IMR-90 (cell line): Measurements from ENCODE around the gene DBT. TPM values are rescaled to one million over a fixed set of nuclear protein-coding genes. Genes with fewer than 3 reads are reported as not detected.

Experiments
- ATAC-seq: fragments of 200-7000 bp; cut with Tn5 transposase; 2 replicates; pipeline ENCODE4 v1.9.1; 2020; ENCODE audit warnings: low read depth, mild to moderate bottlenecking, moderate library complexity
- BruUV-seq: library from RNA; stranded (reverse); fragments of 400-500 nt; replicated peaks from 2 replicates; lab custom pipeline; 2021; lab: Mats Ljungman, UMichigan
- CTCF ChIA-PET: fragments of 300-600 bp; formaldehyde crosslinking; extraction: SDS; loops from one replicate; lab custom pipeline; 2021; ENCODE audit warnings: antibody characterized with exemption; lab: Yijun Ruan, JAX
- POLR2A ChIA-PET: fragments of 300-600 bp; sonication (Branson Sonifier 250); formaldehyde crosslinking; loops from one replicate; lab custom pipeline; 2022; ENCODE audit warnings: antibody characterized with exemption; ENCODE audit not compliant: unreplicated experiment; lab: Charles Lee
- DNase-seq: peaks from one replicate; pipeline ENCODE4 v3.0.0; 2013
- H2AFZ ChIP-seq: replicated peaks from 2 replicates; pipeline ENCODE3; 2013; ENCODE audit warnings: low read length, mild to moderate bottlenecking; ENCODE audit not compliant: poor library complexity
- H2AK5ac ChIP-seq: 2 replicates; pipeline ENCODE4 v1.6.1; 2013; ENCODE audit warnings: low read depth, low read length, inconsistent platforms
- H2AK9ac ChIP-seq: replicated peaks from 2 replicates; pipeline ENCODE3; 2013; ENCODE audit warnings: mild to moderate bottlenecking, low read depth, low read length, moderate library complexity; ENCODE audit not compliant: poor library complexity
- H2BK120ac ChIP-seq: 2 replicates; pipeline ENCODE4 v1.6.1; 2013; ENCODE audit warnings: low read depth, low read length, inconsistent platforms
- H2BK15ac ChIP-seq: 3 replicates; pipeline ENCODE4 v1.6.1; 2013; ENCODE audit warnings: low read depth, low read length, inconsistent platforms
- H2BK20ac ChIP-seq: 2 replicates; pipeline ENCODE4 v1.6.1; 2013; ENCODE audit warnings: low read depth, mild to moderate bottlenecking, inconsistent platforms, low read length, moderate library complexity
- H2BK5ac ChIP-seq: 2 replicates; pipeline ENCODE4 v1.6.1; 2013; ENCODE audit warnings: mild to moderate bottlenecking, low read depth, low read length, inconsistent platforms; ENCODE audit not compliant: poor library complexity, severe bottlenecking
- H3K14ac ChIP-seq: replicated peaks from 2 replicates; pipeline ENCODE4 v1.6.1; 2013; ENCODE audit warnings: low read depth, low read length, inconsistent platforms
- H3K18ac ChIP-seq: 2 replicates; pipeline ENCODE4 v1.6.1; 2013; ENCODE audit warnings: low read depth, low read length, control low read depth
- H3K23ac ChIP-seq: 2 replicates; pipeline ENCODE4 v1.6.1; 2013; ENCODE audit warnings: low read depth, low read length, inconsistent platforms
- H3K27ac ChIP-seq: 2 replicates; pipeline ENCODE4 v1.5.1; 2013; ENCODE audit warnings: mild to moderate bottlenecking, control low read depth, low read length; ENCODE audit not compliant: insufficient read depth
- H3K27me3 ChIP-seq: 2 replicates; pipeline ENCODE4 v1.6.1; 2013; ENCODE audit warnings: low read length; ENCODE audit not compliant: control insufficient read depth, insufficient read depth
- H3K36me3 ChIP-seq: 2 replicates; pipeline ENCODE4 v1.6.1; 2013; ENCODE audit warnings: low read length, mixed read lengths; ENCODE audit not compliant: control insufficient read depth, insufficient read depth
- H3K4ac ChIP-seq: 2 replicates; pipeline ENCODE4 v1.6.1; 2013; ENCODE audit warnings: low read depth, low read length, inconsistent platforms
- H3K4me1 ChIP-seq: 2 replicates; pipeline ENCODE4 v1.6.1; 2013; ENCODE audit warnings: low read length, mixed read lengths; ENCODE audit not compliant: control insufficient read depth, insufficient read depth
- H3K4me2 ChIP-seq: 2 replicates; pipeline ENCODE4 v1.6.1; 2013; ENCODE audit warnings: low read depth, mild to moderate bottlenecking, control low read depth, low read length, moderate library complexity
- H3K4me3 ChIP-seq: 2 replicates; pipeline ENCODE4 v1.5.1; 2013; ENCODE audit warnings: low read depth, mild to moderate bottlenecking, control low read depth, low read length, moderate library complexity; ENCODE audit not compliant: insufficient read depth
- H3K56ac ChIP-seq: 2 replicates; pipeline ENCODE4 v1.6.1; 2013; ENCODE audit warnings: low read length, inconsistent platforms; ENCODE audit not compliant: insufficient read depth; ENCODE audit errors: extremely low read depth
- H3K79me1 ChIP-seq, 2 experiments: 2 replicates each; pipeline ENCODE4 v1.6.1; 2013; ENCODE audit warnings: low read length in 2 of 2, inconsistent platforms in 1 of 2, low read depth in 1 of 2
- H3K9ac ChIP-seq: 2 replicates; pipeline ENCODE4 v1.6.1; 2013; ENCODE audit warnings: low read depth, low read length, control low read depth
- H3K9me1 ChIP-seq: 2 replicates; pipeline ENCODE4 v1.6.1; 2013; ENCODE audit warnings: low read length, inconsistent platforms; ENCODE audit not compliant: insufficient read depth
- H3K9me3 ChIP-seq: 2 replicates; pipeline ENCODE4 v1.6.1; 2013; ENCODE audit warnings: low read length; ENCODE audit not compliant: control insufficient read depth, insufficient read depth
- H4K20me1 ChIP-seq: 2 replicates; pipeline ENCODE4 v1.6.1; 2013; ENCODE audit warnings: low read length, inconsistent platforms; ENCODE audit not compliant: insufficient read depth
- H4K5ac ChIP-seq: 2 replicates; pipeline ENCODE4 v1.6.1; 2013; ENCODE audit warnings: mild to moderate bottlenecking, low read depth, low read length, control low read depth
- H4K8ac ChIP-seq, 2 experiments: 2 replicates each; pipeline ENCODE4 v1.6.1; 2013; ENCODE audit warnings: low read depth in 2 of 2, low read length in 2 of 2, control low read depth in 1 of 2, inconsistent platforms in 1 of 2
- H4K91ac ChIP-seq: 2 replicates; pipeline ENCODE4 v1.6.1; 2013; ENCODE audit warnings: low read depth, low read length, inconsistent platforms; ENCODE audit not compliant: insufficient read depth
- BHLHE40 ChIP-seq: fragments of 150-350 bp; IDR thresholded peaks from 2 replicates; pipeline ENCODE4 v1.6.1; 2016; ENCODE audit warnings: mild to moderate bottlenecking, low read depth, low read length
- CEBPB ChIP-seq: IDR thresholded peaks from 2 replicates; pipeline ENCODE4 v1.6.1; 2012; ENCODE audit warnings: low read depth, low read length, improper control_type of control experiment
- CHD1 ChIP-seq: IDR thresholded peaks from 2 replicates; pipeline ENCODE4 v1.6.1; 2012; ENCODE audit warnings: low read depth, low read length, improper control_type of control experiment
- CTCF ChIP-seq: conservative IDR thresholded peaks from 2 replicates; pipeline ENCODE4 v1.5.1; 2012; ENCODE audit warnings: mild to moderate bottlenecking, low read depth, low read length, improper control_type of control experiment
- FOS ChIP-seq: fragments of 150-350 bp; IDR thresholded peaks from 2 replicates; pipeline ENCODE4 v1.6.1; 2016; ENCODE audit warnings: low read depth, low read length
- MAFK ChIP-seq: IDR thresholded peaks from 2 replicates; pipeline ENCODE4 v1.6.1; 2012; ENCODE audit warnings: low read depth, low read length, improper control_type of control experiment
- MAZ ChIP-seq: IDR thresholded peaks from 2 replicates; pipeline ENCODE4 v1.6.1; 2012; ENCODE audit warnings: low read depth, mild to moderate bottlenecking, low read length, improper control_type of control experiment, moderate library complexity, borderline replicate concordance
- MXI1 ChIP-seq: IDR thresholded peaks from 2 replicates; pipeline ENCODE4 v1.6.1; 2012; ENCODE audit warnings: low read depth, mild to moderate bottlenecking, low read length, moderate library complexity, borderline replicate concordance
- NFE2L2 ChIP-seq: fragments of 150-350 bp; IDR thresholded peaks from 2 replicates; pipeline ENCODE4 v1.6.1; 2016; ENCODE audit warnings: low read depth, mild to moderate bottlenecking, low read length
- POLR2A ChIP-seq: IDR thresholded peaks from 2 replicates; pipeline ENCODE4 v1.6.1; 2012; ENCODE audit warnings: mild to moderate bottlenecking, low read depth, low read length
- RAD21 ChIP-seq: IDR thresholded peaks from 2 replicates; pipeline ENCODE4 v1.6.1; 2012; ENCODE audit warnings: low read length, improper control_type of control experiment
- RCOR1 ChIP-seq: IDR thresholded peaks from 2 replicates; pipeline ENCODE4 v1.6.1; 2012; ENCODE audit warnings: mild to moderate bottlenecking, low read length, improper control_type of control experiment; ENCODE audit not compliant: insufficient replicate concordance
- RFX5 ChIP-seq: IDR thresholded peaks from 2 replicates; pipeline ENCODE4 v1.8.0; 2012; ENCODE audit warnings: low read depth, mild to moderate bottlenecking, low read length, moderate library complexity
- SMC3 ChIP-seq: fragments of 150-350 bp; IDR thresholded peaks from 2 replicates; pipeline ENCODE4 v1.6.1; 2016; ENCODE audit warnings: low read depth, mild to moderate bottlenecking, antibody characterized with exemption, low read length, moderate library complexity
- USF2 ChIP-seq: fragments of 150-350 bp; IDR thresholded peaks from 2 replicates; pipeline ENCODE4 v1.6.1; 2017; ENCODE audit warnings: mild to moderate bottlenecking, antibody characterized with exemption, low read length, low read depth
- WGBS, 2 experiments: methylation state at CpG; one replicate each; pipeline versions ENCODE4 v1.1.5 to v1.1.7; 2013; ENCODE audit warnings: missing lambda C conversion rate in 2 of 2; ENCODE audit not compliant: insufficient read length in 1 of 2; ENCODE audit errors: extremely low coverage in 2 of 2; 5-methylcytosine and 5-hydroxymethylcytosine counted together
- dilution Hi-C: fragments of 300-500 bp; cut with HindIII; formaldehyde crosslinking; loops from one replicate; pipeline ENCODE4 v1.14.3; 2018; ENCODE audit warnings: low sequenced_read_pairs; ENCODE audit not compliant: unreplicated experiment
- in situ Hi-C: fragments of 300-500 bp; cut with MboI; formaldehyde crosslinking; loops from 3 replicates; pipeline ENCODE4 v1.14.3; 2019; ENCODE audit warnings: low sequenced_read_pairs, inconsistent platforms, mixed read lengths
- intact Hi-C: fragments of 100-400 bp; cut with micrococcal nuclease; formaldehyde crosslinking; loops from 2 replicates; pipeline ENCODE4 v1.10.0; 2022
- polyA plus RNA-seq, 3 experiments: library from polyadenylated mRNA; depleted of rRNA; stranded (reverse); fragments of >200 nt; gene quantifications; 2 replicates each; pipeline ENCODE4 v1.2.3, GENCODE V29; 2012; ENCODE audit warnings: low replicate concordance in 1 of 3
- total RNA-seq: library from RNA; depleted of rRNA; stranded (reverse); fragments of >200 nt; gene quantifications from 2 replicates; pipeline ENCODE4 v1.2.3, GENCODE V29; 2012
- TF ChIP-seq, protein P1 (sequence below): fragments of 150-350 bp; IDR thresholded peaks from 2 replicates; pipeline ENCODE4 v1.6.1; 2016; ENCODE audit warnings: low read depth, mild to moderate bottlenecking, low read length, moderate library complexity, borderline replicate concordance

Gene DBT
- total and polyA plus RNA-seq, 2 of the 4 experiments (the other 2 are of a cell fraction): 3.4 to 3.8 TPM

DNA sequence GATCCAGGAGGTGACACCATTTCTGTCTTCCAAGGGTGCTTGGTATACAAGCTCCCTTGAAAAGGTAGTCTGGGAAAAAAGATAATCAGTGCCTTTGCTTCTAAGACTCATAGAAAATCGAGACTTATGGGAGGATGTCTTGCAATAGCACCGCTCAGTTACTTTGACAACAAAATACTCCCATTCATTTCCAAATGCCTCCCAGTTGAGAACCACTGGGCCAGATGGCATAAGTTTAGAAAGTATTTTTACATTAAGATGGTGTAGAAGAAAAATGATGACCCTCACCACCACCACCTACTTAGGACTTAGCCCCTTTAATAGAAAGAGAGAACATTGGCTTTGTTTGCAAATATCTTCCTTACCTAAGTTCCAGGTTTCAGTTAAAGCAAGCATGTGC is 112.0 kb downstream of the DBT start:
- Histone ChIP-seq H2BK20ac (no peak overlapping the region), H4K91ac (no peak overlapping the region), H3K9me1 (no peaks in the 10 kb centered on the region), H3K56ac (no peak overlapping the region), H4K20me1 (no peaks in the 10 kb centered on the region), H3K18ac (no peak overlapping the region), H2BK5ac (no peak overlapping the region), H3K27me3 (no peaks in the 10 kb centered on the region), H3K14ac (no peak overlapping the region), H3K4me3 (no peak overlapping the region), H3K9ac (no peak overlapping the region), H2AK9ac (no peak overlapping the region), H3K79me1 (peaks cover 7 to 16% of the 10 kb centered on the region in 2 experiments; a peak in 3 of 4 replicates), H3K4me2 (no peak overlapping the region), H4K8ac (no peak overlapping the region), H3K9me3 (no peaks in the 10 kb centered on the region), H3K27ac (no peak overlapping the region), H3K23ac (no peak overlapping the region), H3K4ac (no peak overlapping the region), H2AFZ (no peak overlapping the region), H2BK15ac (no peak overlapping the region), H3K36me3 (peaks cover 17% of the 10 kb centered on the region), H2AK5ac (no peak overlapping the region), H3K4me1 (no peaks in the 10 kb centered on the region), H4K5ac (no peak overlapping the region), H2BK120ac (no peak overlapping the region)
- WGBS, 2 experiments: no CpG with 5 or more reads among the region's 2 CpGs
- intact Hi-C loops: no loop called here
- DNase-seq (no peak), ATAC-seq (no peak)
- dilution Hi-C loops: no loop called here
- TF ChIP-seq RCOR1 (no peak), CTCF (no peak), MXI1 (no peak), CEBPB (no peak), SMC3 (no peak), FOS (no peak), MAZ (no peak), NFE2L2 (no peak), MAFK (no peak), RAD21 (no peak), RFX5 (no peak), POLR2A (no peak), USF2 (no peak), CHD1 (no peak), BHLHE40 (no peak)
- TF ChIP-seq, protein P1, sequence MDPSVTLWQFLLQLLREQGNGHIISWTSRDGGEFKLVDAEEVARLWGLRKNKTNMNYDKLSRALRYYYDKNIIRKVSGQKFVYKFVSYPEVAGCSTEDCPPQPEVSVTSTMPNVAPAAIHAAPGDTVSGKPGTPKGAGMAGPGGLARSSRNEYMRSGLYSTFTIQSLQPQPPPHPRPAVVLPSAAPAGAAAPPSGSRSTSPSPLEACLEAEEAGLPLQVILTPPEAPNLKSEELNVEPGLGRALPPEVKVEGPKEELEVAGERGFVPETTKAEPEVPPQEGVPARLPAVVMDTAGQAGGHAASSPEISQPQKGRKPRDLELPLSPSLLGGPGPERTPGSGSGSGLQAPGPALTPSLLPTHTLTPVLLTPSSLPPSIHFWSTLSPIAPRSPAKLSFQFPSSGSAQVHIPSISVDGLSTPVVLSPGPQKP: no peak
- in situ Hi-C loops: loop anchor here (10.0 kb wide), 1 partner anchor 333 kb away; no protein-coding TSS in a partner anchor
- BruUV-seq: no TSS peak
- CTCF ChIA-PET: no interaction called here
- POLR2A ChIA-PET: no interaction called here
